HepG2 (cell line): Measurements from ENCODE around the gene MIEF1.

Experiments
- JUND ChIP-seq: sonication (generic); formaldehyde crosslinking; IDR thresholded peaks from 2 replicates; pipeline ENCODE4 v1.8.0; 2022; ENCODE audit warnings: mild to moderate bottlenecking, missing genetic modification reagents
- KLF13 ChIP-seq: sonication (generic); formaldehyde crosslinking; IDR thresholded peaks from 2 replicates; pipeline ENCODE4 v1.4.0; 2020; ENCODE audit warnings: mild to moderate bottlenecking, missing genetic modification reagents
- SRSF9 ChIP-seq: fragments of 200-400 bp; formaldehyde crosslinking; IDR thresholded peaks from 2 replicates; pipeline ENCODE4 v1.6.1; 2018; ENCODE audit warnings: borderline replicate concordance, mild to moderate bottlenecking, low read depth, low read length; ENCODE audit not compliant: insufficient read depth, poor library complexity, severe bottlenecking
- TAF1 ChIP-seq: sonication (generic); formaldehyde crosslinking; IDR thresholded peaks from 2 replicates; pipeline ENCODE4 v1.4.0; 2020; ENCODE audit warnings: missing genetic modification reagents
- ZKSCAN1 ChIP-seq: fragments of 150-350 bp; IDR thresholded peaks from 2 replicates; pipeline ENCODE4 v1.6.1; 2014; ENCODE audit warnings: low read length
- ZNF180 ChIP-seq: sonication (generic); formaldehyde crosslinking; IDR thresholded peaks from 2 replicates; pipeline ENCODE4 v1.4.0; 2020; ENCODE audit warnings: low read depth, missing genetic modification reagents, borderline replicate concordance
- ZNF616 ChIP-seq: sonication (generic); formaldehyde crosslinking; IDR thresholded peaks from 2 replicates; pipeline ENCODE4 v1.5.0; 2020; ENCODE audit warnings: low read depth, mild to moderate bottlenecking, missing genetic modification reagents
- ZNF784 ChIP-seq: sonication (generic); formaldehyde crosslinking; IDR thresholded peaks from 2 replicates; pipeline ENCODE4 v1.5.1; 2020; ENCODE audit warnings: missing genetic modification reagents, mild to moderate bottlenecking, borderline replicate concordance
- ZNF878 ChIP-seq: sonication (generic); formaldehyde crosslinking; IDR thresholded peaks from 2 replicates; pipeline ENCODE4 v1.8.1; 2023; ENCODE audit warnings: mild to moderate bottlenecking, missing genetic modification reagents, moderate library complexity
- ZXDC ChIP-seq: sonication (generic); formaldehyde crosslinking; IDR thresholded peaks from 2 replicates; pipeline ENCODE4 v1.5.0; 2020; ENCODE audit warnings: mild to moderate bottlenecking, missing genetic modification reagents
- TF ChIP-seq, protein P1 (sequence below): sonication (generic); formaldehyde crosslinking; IDR thresholded peaks from 2 replicates; pipeline ENCODE4 v1.5.0; 2020; ENCODE audit warnings: mild to moderate bottlenecking, missing genetic modification reagents, moderate library complexity
- TF ChIP-seq, protein P2 (sequence below): sonication (generic); formaldehyde crosslinking; IDR thresholded peaks from 2 replicates; pipeline ENCODE4 v1.4.0; 2020; ENCODE audit warnings: missing genetic modification reagents

DNA sequence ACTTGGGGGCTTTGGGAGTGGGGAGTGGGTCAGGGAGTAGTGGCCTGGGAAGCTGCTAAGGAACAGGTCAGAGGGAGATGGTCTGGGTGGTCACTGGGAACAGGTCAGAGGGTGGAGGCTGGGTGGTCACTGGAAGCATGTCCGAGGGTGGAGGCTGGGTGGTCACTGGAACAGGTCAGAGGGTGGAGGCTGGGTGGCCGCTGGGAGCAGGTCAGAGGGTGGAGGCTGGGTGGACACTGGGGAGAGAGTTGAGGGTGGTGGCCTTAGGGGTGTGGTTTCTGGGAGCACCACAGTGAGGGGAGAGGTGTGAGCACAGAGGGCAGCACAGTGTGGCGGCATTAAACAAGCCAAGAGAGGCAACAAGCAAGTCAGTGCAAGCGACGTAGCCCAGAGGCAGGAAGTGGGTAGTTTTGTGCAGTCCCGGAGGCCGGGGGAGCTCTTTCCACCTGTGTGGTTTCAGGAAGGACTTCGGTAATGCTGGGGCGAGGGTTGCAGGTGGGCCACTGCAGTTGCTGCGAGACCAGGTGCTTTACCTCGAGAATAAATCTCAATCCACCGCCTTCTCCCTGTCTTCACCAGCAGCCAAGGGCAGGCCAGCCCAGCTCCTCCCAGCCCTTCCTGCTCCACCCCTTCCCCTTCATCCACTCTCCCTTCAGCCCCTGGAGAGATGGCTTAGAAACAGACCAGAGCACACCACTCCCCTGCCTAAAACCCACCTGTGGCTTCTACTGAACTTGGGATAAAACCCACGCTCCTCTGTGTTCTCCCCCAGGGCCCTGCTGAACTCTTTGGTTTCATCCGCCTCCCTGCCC is 65.3 kb downstream of the MIEF1 start:
- no peak for TF ChIP-seq ZNF180 (CRISPR knock-in tag)
- TF ChIP-seq TAF1 (CRISPR knock-in tag), result no peak
- TF ChIP-seq, protein P1, sequence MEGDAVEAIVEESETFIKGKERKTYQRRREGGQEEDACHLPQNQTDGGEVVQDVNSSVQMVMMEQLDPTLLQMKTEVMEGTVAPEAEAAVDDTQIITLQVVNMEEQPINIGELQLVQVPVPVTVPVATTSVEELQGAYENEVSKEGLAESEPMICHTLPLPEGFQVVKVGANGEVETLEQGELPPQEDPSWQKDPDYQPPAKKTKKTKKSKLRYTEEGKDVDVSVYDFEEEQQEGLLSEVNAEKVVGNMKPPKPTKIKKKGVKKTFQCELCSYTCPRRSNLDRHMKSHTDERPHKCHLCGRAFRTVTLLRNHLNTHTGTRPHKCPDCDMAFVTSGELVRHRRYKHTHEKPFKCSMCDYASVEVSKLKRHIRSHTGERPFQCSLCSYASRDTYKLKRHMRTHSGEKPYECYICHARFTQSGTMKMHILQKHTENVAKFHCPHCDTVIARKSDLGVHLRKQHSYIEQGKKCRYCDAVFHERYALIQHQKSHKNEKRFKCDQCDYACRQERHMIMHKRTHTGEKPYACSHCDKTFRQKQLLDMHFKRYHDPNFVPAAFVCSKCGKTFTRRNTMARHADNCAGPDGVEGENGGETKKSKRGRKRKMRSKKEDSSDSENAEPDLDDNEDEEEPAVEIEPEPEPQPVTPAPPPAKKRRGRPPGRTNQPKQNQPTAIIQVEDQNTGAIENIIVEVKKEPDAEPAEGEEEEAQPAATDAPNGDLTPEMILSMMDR (CRISPR knock-in tag), result no peak
- TF ChIP-seq ZKSCAN1, result no peak
- no peak for TF ChIP-seq ZNF878
- no peak for TF ChIP-seq ZXDC (CRISPR knock-in tag)
- no peak for TF ChIP-seq ZNF616 (CRISPR knock-in tag)
- TF ChIP-seq JUND, result no peak
- TF ChIP-seq ZNF784 (CRISPR knock-in tag), result no peak
- TF ChIP-seq, protein P2, sequence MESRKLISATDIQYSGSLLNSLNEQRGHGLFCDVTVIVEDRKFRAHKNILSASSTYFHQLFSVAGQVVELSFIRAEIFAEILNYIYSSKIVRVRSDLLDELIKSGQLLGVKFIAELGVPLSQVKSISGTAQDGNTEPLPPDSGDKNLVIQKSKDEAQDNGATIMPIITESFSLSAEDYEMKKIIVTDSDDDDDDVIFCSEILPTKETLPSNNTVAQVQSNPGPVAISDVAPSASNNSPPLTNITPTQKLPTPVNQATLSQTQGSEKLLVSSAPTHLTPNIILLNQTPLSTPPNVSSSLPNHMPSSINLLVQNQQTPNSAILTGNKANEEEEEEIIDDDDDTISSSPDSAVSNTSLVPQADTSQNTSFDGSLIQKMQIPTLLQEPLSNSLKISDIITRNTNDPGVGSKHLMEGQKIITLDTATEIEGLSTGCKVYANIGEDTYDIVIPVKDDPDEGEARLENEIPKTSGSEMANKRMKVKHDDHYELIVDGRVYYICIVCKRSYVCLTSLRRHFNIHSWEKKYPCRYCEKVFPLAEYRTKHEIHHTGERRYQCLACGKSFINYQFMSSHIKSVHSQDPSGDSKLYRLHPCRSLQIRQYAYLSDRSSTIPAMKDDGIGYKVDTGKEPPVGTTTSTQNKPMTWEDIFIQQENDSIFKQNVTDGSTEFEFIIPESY (CRISPR knock-in tag), result no peak
- no peak for TF ChIP-seq SRSF9
- TF ChIP-seq KLF13 (CRISPR knock-in tag), result no peak
